GM12865 (cell line): ENCODE measurements around the gene ALG14.

Experiments
- DNase-seq: peaks from one replicate; pipeline ENCODE4 v3.0.0; 2010; ENCODE audit warnings: low read depth
- H3K4me3 ChIP-seq: 2 replicates; pipeline ENCODE4 v1.5.1; 2011; ENCODE audit warnings: mild to moderate bottlenecking, low read depth, low read length, control low read depth
- TF ChIP-seq, protein P1 (sequence below): IDR thresholded peaks from 2 replicates; pipeline ENCODE4 v1.5.1; 2011; ENCODE audit warnings: low read length, control low read depth, low read depth, inconsistent platforms; ENCODE audit not compliant: insufficient read depth; ENCODE audit errors: missing control alignments

Gene ALG14

GRCh38 chr1:94993931-94994645, 78.7 kb downstream of the ALG14 start:
- no peak overlapping the region for H3K4me3 ChIP-seq
- TF ChIP-seq, protein P1, sequence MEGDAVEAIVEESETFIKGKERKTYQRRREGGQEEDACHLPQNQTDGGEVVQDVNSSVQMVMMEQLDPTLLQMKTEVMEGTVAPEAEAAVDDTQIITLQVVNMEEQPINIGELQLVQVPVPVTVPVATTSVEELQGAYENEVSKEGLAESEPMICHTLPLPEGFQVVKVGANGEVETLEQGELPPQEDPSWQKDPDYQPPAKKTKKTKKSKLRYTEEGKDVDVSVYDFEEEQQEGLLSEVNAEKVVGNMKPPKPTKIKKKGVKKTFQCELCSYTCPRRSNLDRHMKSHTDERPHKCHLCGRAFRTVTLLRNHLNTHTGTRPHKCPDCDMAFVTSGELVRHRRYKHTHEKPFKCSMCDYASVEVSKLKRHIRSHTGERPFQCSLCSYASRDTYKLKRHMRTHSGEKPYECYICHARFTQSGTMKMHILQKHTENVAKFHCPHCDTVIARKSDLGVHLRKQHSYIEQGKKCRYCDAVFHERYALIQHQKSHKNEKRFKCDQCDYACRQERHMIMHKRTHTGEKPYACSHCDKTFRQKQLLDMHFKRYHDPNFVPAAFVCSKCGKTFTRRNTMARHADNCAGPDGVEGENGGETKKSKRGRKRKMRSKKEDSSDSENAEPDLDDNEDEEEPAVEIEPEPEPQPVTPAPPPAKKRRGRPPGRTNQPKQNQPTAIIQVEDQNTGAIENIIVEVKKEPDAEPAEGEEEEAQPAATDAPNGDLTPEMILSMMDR: no peak
- no peak for DNase-seq

DNA sequence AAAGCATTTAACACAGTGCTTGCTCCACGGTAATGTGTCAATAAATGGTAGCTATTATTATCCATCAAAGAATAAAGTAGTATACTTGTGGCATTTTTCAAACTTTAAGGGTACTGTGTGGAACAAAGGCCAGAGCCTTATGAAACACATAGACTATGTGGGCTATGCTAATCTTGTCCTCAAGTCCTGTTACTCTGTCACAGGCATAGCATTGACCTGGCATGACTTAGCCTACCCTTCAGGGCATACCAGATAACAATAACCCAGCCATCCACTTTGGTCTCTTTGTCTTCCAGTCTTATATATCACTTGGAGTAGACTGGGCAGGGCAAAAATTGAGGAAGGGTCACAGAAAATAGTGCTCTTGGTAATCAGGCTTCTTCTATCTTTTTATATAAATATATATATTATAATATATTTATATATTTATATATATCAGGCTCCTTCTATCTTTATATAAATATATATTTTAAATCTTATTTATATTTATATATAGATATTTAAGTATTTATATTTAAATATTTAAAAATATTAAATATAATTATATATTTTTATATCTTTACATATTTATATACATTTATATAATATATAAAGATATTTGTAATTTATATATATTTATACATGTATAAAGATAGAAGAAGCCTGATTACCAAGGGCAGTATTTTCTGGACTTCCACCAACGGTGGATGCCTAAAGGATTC, 79.7 kb downstream of the ALG14 start:
- DNase-seq: no peak
- TF ChIP-seq, protein P1: no peak
- no peak overlapping the region for H3K4me3 ChIP-seq

DNA sequence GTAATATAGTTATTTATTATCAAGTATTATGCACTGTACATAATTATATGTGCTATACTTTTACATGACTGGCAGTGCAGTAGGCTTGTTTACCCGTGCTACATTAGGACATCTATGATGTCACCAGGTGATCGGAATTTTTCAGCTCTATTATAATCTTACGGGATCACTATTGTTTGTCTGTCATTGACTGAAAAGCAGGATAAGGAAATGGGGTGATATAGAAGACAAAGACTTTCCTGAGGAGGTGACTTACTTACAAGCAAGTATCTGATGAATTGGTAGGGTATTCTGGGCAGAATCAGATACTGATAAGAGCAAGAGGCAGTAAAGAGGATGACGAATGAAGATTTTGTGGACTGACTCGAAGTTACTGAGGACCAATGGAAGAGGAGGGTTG, 80.6 kb downstream of the ALG14 start:
- H3K4me3 ChIP-seq: no peak overlapping the region
- TF ChIP-seq, protein P1: no peak
- DNase-seq: no peak

DNA sequence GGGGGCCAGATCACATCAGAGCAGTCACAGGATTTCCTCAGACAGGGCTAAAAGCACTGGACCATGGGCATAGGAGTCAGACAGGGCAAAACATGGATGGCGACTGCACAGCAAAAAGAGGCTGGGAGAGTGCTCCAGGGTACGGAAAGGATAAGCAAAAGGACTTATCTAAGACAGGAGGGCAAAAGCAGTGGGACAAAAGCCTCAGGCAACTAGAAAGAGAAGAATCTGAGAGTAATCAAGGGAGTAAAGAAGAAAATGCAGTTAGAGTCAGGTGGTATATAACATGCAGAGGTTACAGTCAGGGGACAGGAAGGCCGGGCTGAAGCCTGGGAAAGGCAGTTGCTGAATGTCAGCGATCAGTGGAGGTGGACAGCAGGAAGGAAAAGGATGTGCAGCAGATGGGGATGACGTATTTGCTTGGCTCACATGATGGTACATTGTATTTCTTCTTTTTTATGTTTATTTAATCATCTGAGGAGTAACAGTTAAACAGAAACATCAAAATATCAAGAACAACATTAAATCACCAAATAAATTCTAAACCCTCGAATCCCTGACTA, 82.8 kb downstream of the ALG14 start:
- no peak for DNase-seq
- TF ChIP-seq, protein P1: no peak
- H3K4me3 ChIP-seq: no peak overlapping the region

DNA sequence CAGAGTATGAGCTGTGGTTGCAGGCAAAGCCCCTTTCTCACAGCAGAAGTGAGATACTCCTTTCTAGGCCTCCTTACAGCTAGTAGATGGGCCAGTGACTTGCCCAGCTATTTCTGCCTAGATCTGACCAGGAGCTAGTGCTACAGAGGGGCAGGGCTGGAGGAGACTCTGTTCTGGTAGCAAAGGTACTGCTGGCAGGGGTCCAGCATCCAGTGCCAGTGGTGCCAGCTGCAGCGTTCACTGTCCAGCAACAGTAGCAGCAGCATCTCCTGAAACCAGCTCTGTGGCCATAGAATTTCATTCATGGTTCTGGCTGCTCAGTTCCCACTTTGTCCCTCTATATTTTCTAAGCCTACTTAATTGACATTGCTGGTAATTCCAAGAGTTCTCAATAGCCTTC, 83.4 kb downstream of the ALG14 start:
- DNase-seq: no peak
- H3K4me3 ChIP-seq: no peak overlapping the region
- TF ChIP-seq, protein P1: no peak

GRCh38 chr1:94988356-94988755, 84.4 kb downstream of the ALG14 start:
- no peak for DNase-seq
- no peak overlapping the region for H3K4me3 ChIP-seq
- TF ChIP-seq, protein P1: no peak
